ENCODE data around the gene CCL5. TPM values are rescaled to one million over a fixed set of nuclear protein-coding genes. Genes with fewer than 3 reads are reported as not detected.

The CCL5 gene
- total RNA-seq, 5 donors from 2014 or later (not counting 1 experiment from before 2014, with no cell fraction given) = 124 to 557 (median 298) TPM

DNA sequence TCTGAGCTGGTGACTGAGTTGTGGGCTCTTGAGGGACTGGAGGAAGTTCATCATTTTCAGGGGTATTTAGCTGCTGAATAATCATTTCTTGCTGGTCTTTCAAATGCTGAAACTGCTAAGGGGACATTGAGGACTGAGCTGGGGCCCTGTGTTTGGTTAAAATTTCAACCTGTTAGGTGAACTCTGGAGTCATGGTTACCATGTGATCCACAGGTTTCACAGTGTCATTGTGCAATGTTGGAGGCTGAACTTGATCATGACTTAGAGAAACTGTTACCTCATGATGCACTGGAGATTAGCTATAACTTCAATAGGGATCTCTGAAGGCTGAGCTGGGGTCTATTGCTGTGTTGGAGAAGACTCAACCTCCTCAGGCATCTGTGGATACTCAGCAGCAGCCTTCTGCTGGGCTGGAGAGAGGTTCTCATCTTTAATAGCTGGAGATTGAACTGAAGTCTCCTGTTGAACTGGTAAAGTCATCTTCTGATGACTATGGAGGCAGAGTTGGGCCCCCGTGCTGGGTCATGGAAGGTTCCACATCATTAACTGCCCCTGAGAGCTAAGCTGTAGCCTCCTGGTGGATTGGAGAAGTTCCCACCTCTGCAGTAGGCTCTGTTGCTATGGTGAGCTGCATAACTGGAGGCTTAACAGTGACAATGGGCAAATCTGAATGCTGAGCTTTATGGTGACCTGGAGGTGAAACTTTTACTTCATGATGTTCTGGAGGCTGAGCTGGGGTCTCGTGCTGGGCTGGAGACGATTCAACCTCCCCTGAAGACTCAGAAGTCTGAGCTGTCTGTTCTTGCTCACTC, 35.2 kb upstream of the CCL5 start:
- Histone ChIP-seq H3K4me3 (ENCODE audit: control insufficient read depth in 1 of 2, extremely low read depth in 1 of 2, low read length in 1 of 2) (no peak overlapping the region), H3K4me1 (ENCODE audit: control insufficient read depth in 1 of 2, extremely low read depth in 1 of 2, insufficient read depth in 2 of 2, low read length in 2 of 2) (peaks cover 0 to 20% of the 10 kb centered on the region in 2 experiments), H3K27me3 (replicated peaks in 1 of 2; ENCODE audit: control insufficient read depth in 2 of 2, extremely low read depth in 1 of 2, insufficient read depth in 2 of 2, low read length in 1 of 2) (no peaks in the 10 kb centered on the region), H3K9me3 (no peaks in the 10 kb centered on the region), H3K27ac (ENCODE audit: low read length) (no peak overlapping the region), H3K36me3 (ENCODE audit: control insufficient read depth in 2 of 2, extremely low read depth in 1 of 2, insufficient read depth in 1 of 2, low read length in 1 of 2) (no peaks in the 10 kb centered on the region)
- Mint-ChIP-seq H3K4me1 (peaks cover 0 to 32% (median 22%) of the 10 kb centered on the region in 3 donors), H3K36me3 (no peaks in the 10 kb centered on the region), H3K27ac (no peak overlapping the region), H3K4me3 (no peak overlapping the region), H3K27me3 (no peaks in the 10 kb centered on the region), H3K9me3 (no peaks in the 10 kb centered on the region)
- ATAC-seq (replicated peaks in 1 of 4) (no peak), DNase-seq (no peak)
- CTCF ChIA-PET = no interaction called here
- POLR2A ChIA-PET = interaction anchor here in 1 of 2 donors (0.6 kb wide), 1 partner anchor 10 kb away, joined by 5 read pairs; no protein-coding TSS in a partner anchor
- WGBS (ENCODE audit: insufficient coverage) = 90% methylated on average over 2 of the region's 3 CpGs

DNA sequence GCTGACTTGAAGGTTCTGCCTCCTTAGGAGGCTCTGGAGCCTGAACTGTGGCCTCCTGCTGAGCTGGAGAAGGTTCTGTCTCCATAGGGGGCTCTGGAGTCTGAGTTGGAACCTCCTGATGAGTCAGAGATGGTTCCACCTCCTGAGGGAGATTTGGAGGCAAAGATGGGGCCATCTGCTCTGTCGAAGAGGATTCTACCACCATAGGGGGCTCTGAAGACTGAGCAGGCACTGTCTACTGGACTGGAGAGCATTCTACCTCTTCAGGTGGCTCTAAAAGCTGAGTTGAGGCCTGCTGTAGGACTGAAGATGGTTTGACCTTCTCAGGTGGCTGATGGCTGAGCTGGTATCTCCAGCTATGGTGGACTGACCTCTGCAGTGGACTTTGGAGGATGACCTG, 34.2 kb upstream of the CCL5 start:
- Mint-ChIP-seq H3K36me3 (no peaks in the 10 kb centered on the region), H3K4me3 (no peak overlapping the region), H3K27ac (no peak overlapping the region), H3K27me3 (no peaks in the 10 kb centered on the region), H3K9me3 (no peaks in the 10 kb centered on the region), H3K4me1 (peaks cover 0 to 27% (median 16%) of the 10 kb centered on the region in 3 donors)
- Histone ChIP-seq H3K4me3 (ENCODE audit: control insufficient read depth in 1 of 2, extremely low read depth in 1 of 2, low read length in 1 of 2) (no peak overlapping the region), H3K27ac (ENCODE audit: low read length) (no peak overlapping the region), H3K36me3 (ENCODE audit: control insufficient read depth in 2 of 2, extremely low read depth in 1 of 2, insufficient read depth in 1 of 2, low read length in 1 of 2) (no peaks in the 10 kb centered on the region), H3K4me1 (ENCODE audit: control insufficient read depth in 1 of 2, extremely low read depth in 1 of 2, insufficient read depth in 2 of 2, low read length in 2 of 2) (peaks cover 0 to 20% of the 10 kb centered on the region in 2 experiments), H3K27me3 (replicated peaks in 1 of 2; ENCODE audit: control insufficient read depth in 2 of 2, extremely low read depth in 1 of 2, insufficient read depth in 2 of 2, low read length in 1 of 2) (no peaks in the 10 kb centered on the region), H3K9me3 (no peaks in the 10 kb centered on the region)
- ATAC-seq (replicated peaks in 1 of 4) = no peak
- 75% methylated on average over 1 of the region's 1 CpG for WGBS (ENCODE audit: insufficient coverage)
- DNase-seq = no peak
- ChIA-PET POLR2A (no interaction called here), CTCF (no interaction called here)

DNA sequence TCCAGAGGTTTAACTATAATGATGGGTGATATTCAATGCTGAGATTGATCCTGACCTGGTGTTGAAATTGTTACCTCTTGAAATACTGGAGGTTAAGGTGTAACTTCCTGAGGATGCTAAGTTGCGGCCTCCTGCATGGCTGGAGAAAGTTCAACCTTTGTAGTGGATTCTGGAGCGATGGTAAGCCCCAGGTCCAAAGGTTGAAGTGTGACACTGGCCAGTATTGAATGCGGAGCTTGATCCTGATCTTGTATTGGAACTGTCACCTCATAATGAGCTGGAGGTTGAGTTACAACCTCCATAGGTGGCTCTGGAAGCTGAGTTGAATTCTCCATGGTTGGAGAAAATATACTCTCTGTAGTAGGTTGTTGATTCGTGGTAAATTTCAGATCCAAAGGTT, 33.4 kb upstream of the CCL5 start:
- peaks cover 0 to 28% (median 16%) of the 10 kb centered on the region in 3 donors for H3K4me1 Mint-ChIP-seq
- DNase-seq (no peak), ATAC-seq (replicated peaks in 1 of 4) (no peak)
- no peaks in the 10 kb centered on the region for H3K36me3 Mint-ChIP-seq
- H3K9me3 Mint-ChIP-seq = no peaks in the 10 kb centered on the region
- Histone ChIP-seq H3K4me3 (ENCODE audit: control insufficient read depth in 1 of 2, extremely low read depth in 1 of 2, low read length in 1 of 2) (no peak overlapping the region), H3K9me3 (no peaks in the 10 kb centered on the region), H3K36me3 (ENCODE audit: control insufficient read depth in 2 of 2, extremely low read depth in 1 of 2, insufficient read depth in 1 of 2, low read length in 1 of 2) (no peaks in the 10 kb centered on the region), H3K27ac (ENCODE audit: low read length) (no peak overlapping the region), H3K4me1 (ENCODE audit: control insufficient read depth in 1 of 2, extremely low read depth in 1 of 2, insufficient read depth in 2 of 2, low read length in 2 of 2) (peaks cover 0 to 20% of the 10 kb centered on the region in 2 experiments), H3K27me3 (replicated peaks in 1 of 2; ENCODE audit: control insufficient read depth in 2 of 2, extremely low read depth in 1 of 2, insufficient read depth in 2 of 2, low read length in 1 of 2) (no peaks in the 10 kb centered on the region)
- H3K4me3 Mint-ChIP-seq = no peak overlapping the region
- CTCF ChIA-PET = no interaction called here
- no peak overlapping the region for H3K27ac Mint-ChIP-seq
- no peaks in the 10 kb centered on the region for H3K27me3 Mint-ChIP-seq
- POLR2A ChIA-PET = no interaction called here
- 60% methylated on average over 3 of the region's 4 CpGs for WGBS (ENCODE audit: insufficient coverage)

DNA sequence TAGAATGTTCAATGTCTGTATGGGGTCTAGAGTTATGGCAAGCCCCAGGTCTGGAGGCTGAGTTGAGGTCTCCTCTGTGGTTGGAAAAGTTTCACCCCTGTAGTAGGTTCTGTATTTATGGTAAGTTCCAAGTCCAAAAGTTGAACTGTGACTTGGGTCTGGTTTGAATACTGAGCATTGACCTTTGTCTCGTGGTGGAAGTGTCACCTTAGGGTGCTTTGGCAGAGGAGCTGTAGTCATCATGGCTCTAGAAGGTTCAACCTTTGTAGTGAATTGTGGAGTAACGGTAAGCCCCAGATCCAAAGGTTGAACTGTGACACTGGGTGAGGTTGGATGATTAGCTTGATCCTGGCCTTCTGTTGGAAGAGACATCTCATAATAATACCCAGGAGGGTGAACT, 32.8 kb upstream of the CCL5 start:
- no peaks in the 10 kb centered on the region for H3K36me3 Mint-ChIP-seq
- DNase-seq (no peak), ATAC-seq (replicated peaks in 1 of 4) (no peak)
- H3K36me3 ChIP-seq (ENCODE audit: control insufficient read depth in 2 of 2, extremely low read depth in 1 of 2, insufficient read depth in 1 of 2, low read length in 1 of 2) = no peaks in the 10 kb centered on the region
- H3K27me3 Mint-ChIP-seq = no peaks in the 10 kb centered on the region
- H3K27me3 ChIP-seq (replicated peaks in 1 of 2; ENCODE audit: control insufficient read depth in 2 of 2, extremely low read depth in 1 of 2, insufficient read depth in 2 of 2, low read length in 1 of 2) = no peaks in the 10 kb centered on the region
- no peaks in the 10 kb centered on the region for H3K9me3 Mint-ChIP-seq
- no peak overlapping the region for H3K4me3 Mint-ChIP-seq
- 73% methylated on average over 1 of the region's 2 CpGs for WGBS (ENCODE audit: insufficient coverage)
- POLR2A ChIA-PET = no interaction called here
- CTCF ChIA-PET = no interaction called here
- H3K4me1 Mint-ChIP-seq = peaks cover 0 to 24% (median 16%) of the 10 kb centered on the region in 3 donors
- no peaks in the 10 kb centered on the region for H3K9me3 ChIP-seq
- peaks cover 0 to 20% of the 10 kb centered on the region in 2 experiments for H3K4me1 ChIP-seq (ENCODE audit: control insufficient read depth in 1 of 2, extremely low read depth in 1 of 2, insufficient read depth in 2 of 2, low read length in 2 of 2)
- no peak overlapping the region for H3K4me3 ChIP-seq (ENCODE audit: control insufficient read depth in 1 of 2, extremely low read depth in 1 of 2, low read length in 1 of 2)
- no peak overlapping the region for H3K27ac ChIP-seq (ENCODE audit: low read length)
- no peak overlapping the region for H3K27ac Mint-ChIP-seq

DNA sequence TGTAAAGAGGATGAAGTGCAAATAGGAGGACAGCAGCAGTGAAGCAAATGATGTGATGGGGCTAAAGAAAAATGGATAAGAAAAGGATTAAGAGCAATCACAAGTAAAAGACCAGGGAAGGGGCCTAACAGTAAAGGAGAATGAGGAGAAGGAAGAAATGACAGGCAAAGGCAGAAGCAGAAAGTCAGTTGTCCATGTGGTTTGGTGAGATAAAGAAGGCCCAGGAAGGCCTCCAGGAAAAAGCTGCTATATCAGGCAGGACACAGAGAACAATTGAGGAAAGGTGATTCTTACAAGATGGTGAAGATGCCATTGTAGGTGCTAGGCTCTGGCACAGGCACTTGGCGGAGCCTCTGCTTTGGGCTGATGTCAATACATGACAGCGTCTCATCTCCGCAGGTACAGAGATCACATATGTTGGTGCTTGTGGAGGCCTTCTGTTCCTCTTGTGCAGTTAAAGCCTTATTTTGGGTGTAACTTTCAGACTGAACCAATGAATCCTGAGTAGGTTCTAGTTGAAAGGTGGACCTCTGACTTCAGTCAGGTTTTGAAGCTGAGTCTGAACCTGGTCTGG, 32.3 kb upstream of the CCL5 start:
- Mint-ChIP-seq H3K9me3 (no peaks in the 10 kb centered on the region), H3K4me3 (no peak overlapping the region), H3K4me1 (peaks cover 0 to 24% (median 19%) of the 10 kb centered on the region in 3 donors), H3K27ac (peak overlapping the region in 1 of 2 donors; percentile 2), H3K36me3 (no peaks in the 10 kb centered on the region), H3K27me3 (no peaks in the 10 kb centered on the region)
- Histone ChIP-seq H3K27me3 (replicated peaks in 1 of 2; ENCODE audit: control insufficient read depth in 2 of 2, extremely low read depth in 1 of 2, insufficient read depth in 2 of 2, low read length in 1 of 2) (no peaks in the 10 kb centered on the region), H3K36me3 (ENCODE audit: control insufficient read depth in 2 of 2, extremely low read depth in 1 of 2, insufficient read depth in 1 of 2, low read length in 1 of 2) (no peaks in the 10 kb centered on the region), H3K4me1 (ENCODE audit: control insufficient read depth in 1 of 2, extremely low read depth in 1 of 2, insufficient read depth in 2 of 2, low read length in 2 of 2) (peaks cover 0 to 20% of the 10 kb centered on the region in 2 experiments), H3K4me3 (ENCODE audit: control insufficient read depth in 1 of 2, extremely low read depth in 1 of 2, low read length in 1 of 2) (no peak overlapping the region), H3K27ac (ENCODE audit: low read length) (no peak overlapping the region), H3K9me3 (no peaks in the 10 kb centered on the region)
- ChIA-PET CTCF (no interaction called here), POLR2A (no interaction called here)
- ATAC-seq (replicated peaks in 1 of 4) (no peak), DNase-seq (no peak)
- 100% methylated on average over 3 of the region's 3 CpGs for WGBS (ENCODE audit: insufficient coverage)

DNA sequence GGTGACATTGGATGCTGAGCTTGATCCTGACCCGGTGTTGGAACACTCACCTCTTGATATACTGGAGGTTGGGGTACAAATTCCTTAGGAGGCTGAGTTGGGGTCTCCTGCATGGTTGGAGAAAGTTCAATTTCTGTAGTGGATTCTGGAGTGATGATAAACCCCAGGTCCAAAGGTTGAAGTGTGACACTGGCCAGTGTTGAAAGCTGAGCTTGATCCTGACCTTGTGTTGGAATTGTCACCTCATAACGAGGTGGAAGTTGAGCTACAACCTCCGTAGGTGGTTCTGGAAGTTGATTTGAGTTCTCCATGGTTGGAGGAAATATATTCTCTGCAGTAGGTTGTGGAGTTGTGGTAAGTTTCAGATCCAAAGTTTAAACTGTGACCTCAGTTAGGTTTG, 29.2 kb upstream of the CCL5 start:
- ATAC-seq (replicated peaks in 1 of 4) (no peak), DNase-seq (no peak)
- Histone ChIP-seq H3K36me3 (ENCODE audit: control insufficient read depth in 2 of 2, extremely low read depth in 1 of 2, insufficient read depth in 1 of 2, low read length in 1 of 2) (no peaks in the 10 kb centered on the region), H3K27ac (ENCODE audit: low read length) (no peak overlapping the region), H3K9me3 (no peaks in the 10 kb centered on the region), H3K4me3 (ENCODE audit: control insufficient read depth in 1 of 2, extremely low read depth in 1 of 2, low read length in 1 of 2) (no peak overlapping the region), H3K4me1 (ENCODE audit: control insufficient read depth in 1 of 2, extremely low read depth in 1 of 2, insufficient read depth in 2 of 2, low read length in 2 of 2) (peaks cover 0 to 15% of the 10 kb centered on the region in 2 experiments), H3K27me3 (replicated peaks in 1 of 2; ENCODE audit: control insufficient read depth in 2 of 2, extremely low read depth in 1 of 2, insufficient read depth in 2 of 2, low read length in 1 of 2) (no peaks in the 10 kb centered on the region)
- Mint-ChIP-seq H3K9me3 (no peaks in the 10 kb centered on the region), H3K4me3 (no peak overlapping the region), H3K4me1 (peaks cover 0 to 18% (median 17%) of the 10 kb centered on the region in 3 donors), H3K27ac (no peak overlapping the region), H3K36me3 (no peaks in the 10 kb centered on the region), H3K27me3 (no peaks in the 10 kb centered on the region)
- ChIA-PET POLR2A (no interaction called here), CTCF (interaction anchor here in 1 of 2 donors (0.6 kb wide), 1 partner anchor 56 kb away, joined by 3 read pairs; no protein-coding TSS in a partner anchor)
- 100% methylated on average over 2 of the region's 3 CpGs for WGBS (ENCODE audit: insufficient coverage)
